T-helper 9 cell (primary cell): Measurements from ENCODE around the gene MRPL22.
"Not testable (repeated sequence)": the region's sequence is repeated elsewhere in the genome, so short reads cannot be mapped to it uniquely, and the experiment has no call there.

Experiments
- DNase-seq: peaks from one replicate; pipeline ENCODE4 v3.0.0-alpha.2; 2020

MRPL22 gene

GRCh38 chr5:154943527-154943926 lies 2.7 kb downstream of the MRPL22 start:
- DNase-seq: no peak

GRCh38 chr5:154944716-154945115 lies 3.8 kb downstream of the MRPL22 start:
- no peak for DNase-seq

- DNase-seq: no peak
Measured at GRCh38 chr5:154945695-154946301, 4.9 kb downstream of the MRPL22 start.

- no peak for DNase-seq
Measured at GRCh38 chr5:154947778-154948177, 6.9 kb downstream of the MRPL22 start.

GRCh38 chr5:154948313-154948712 lies 7.4 kb downstream of the MRPL22 start:
- no peak for DNase-seq

GRCh38 chr5:154949781-154950180 lies 8.9 kb downstream of the MRPL22 start:
- DNase-seq: no peak

- DNase-seq: no peak
Measured at GRCh38 chr5:154956712-154957111, 15.8 kb downstream of the MRPL22 start.

GRCh38 chr5:154962494-154962893 lies 21.6 kb downstream of the MRPL22 start:
- DNase-seq: no peak

GRCh38 chr5:154966081-154966841 lies 25.4 kb downstream of the MRPL22 start:
- no peak for DNase-seq

- no peak for DNase-seq
Measured at GRCh38 chr5:154966874-154967273, 26.0 kb downstream of the MRPL22 start.

- DNase-seq: no peak
Measured at GRCh38 chr5:154967421-154968024, 26.6 kb downstream of the MRPL22 start.

GRCh38 chr5:154968953-154969352 lies 28.1 kb downstream of the MRPL22 start:
- DNase-seq: no peak

- no peak for DNase-seq
Measured at GRCh38 chr5:154970759-154971158, 29.9 kb downstream of the MRPL22 start.

GRCh38 chr5:154971501-154971900 lies 30.6 kb downstream of the MRPL22 start:
- no peak for DNase-seq

- DNase-seq: no peak
Measured at GRCh38 chr5:154972476-154973080, 31.7 kb downstream of the MRPL22 start.

GRCh38 chr5:154976082-154976481 lies 35.2 kb downstream of the MRPL22 start:
- DNase-seq: not testable (repeated sequence)

GRCh38 chr5:154977409-154977808 lies 36.5 kb downstream of the MRPL22 start:
- DNase-seq: no peak

- DNase-seq: not testable (repeated sequence)
Measured at GRCh38 chr5:154978294-154978693, 37.4 kb downstream of the MRPL22 start.

GRCh38 chr5:154984946-154985516 lies 44.2 kb downstream of the MRPL22 start:
- DNase-seq: no peak

- DNase-seq: no peak
Measured at GRCh38 chr5:154986151-154986550, 45.3 kb downstream of the MRPL22 start.

- DNase-seq: no peak
Measured at GRCh38 chr5:154989626-154990025, 48.8 kb downstream of the MRPL22 start.

- no peak for DNase-seq
Measured at GRCh38 chr5:154993461-154993860, 52.6 kb downstream of the MRPL22 start.

GRCh38 chr5:154995679-154996078 lies 54.8 kb downstream of the MRPL22 start:
- no peak for DNase-seq
